Gastroesophageal sphincter (tissue), 4 donors: ENCODE measurements around the gene PDZD2. TPM values are rescaled to one million over a fixed set of nuclear protein-coding genes. Genes with fewer than 3 reads are reported as not detected.

Experiments
- ATAC-seq: fragments of 150-250 bp; one replicate; pipeline ENCODE4 v1.9.1; 2016; ENCODE audit warnings: mild to moderate bottlenecking, moderate library complexity
- H3K27ac ChIP-seq, 4 donors: fragments of 200-600 bp; sonication (generic) in 3 of 4; 1 replicate in 3 of 4; 2 replicates in 1 of 4; pipeline ENCODE4 v1.5.1; 2016 to 2019
- H3K27me3 ChIP-seq: fragments of 200-600 bp; sonication (generic); one replicate; pipeline ENCODE4 v1.5.1; 2019
- H3K36me3 ChIP-seq, 2 donors: fragments of 200-600 bp; sonication (generic); one replicate each; pipeline ENCODE4 v1.5.1; 2019; ENCODE audit warnings: control low read depth in 1 of 2
- H3K4me1 ChIP-seq, 3 donors: fragments of 200-600 bp; sonication (generic); 1 replicate in 2 of 3; 2 replicates in 1 of 3; pipeline ENCODE4 v1.5.1; 2016 to 2019; ENCODE audit warnings: control low read depth in 2 of 3
- H3K4me3 ChIP-seq, 2 donors: fragments of 200-600 bp; sonication (generic); one replicate each; pipeline ENCODE4 v1.5.1; 2019; ENCODE audit warnings: mild to moderate bottlenecking in 1 of 2, moderate library complexity in 1 of 2
- H3K9me3 ChIP-seq, 3 donors: fragments of 200-600 bp; sonication (generic); one replicate each; pipeline ENCODE4 v1.5.1; 2017 to 2019; ENCODE audit warnings: control low read depth in 2 of 3
- EP300 ChIP-seq: sonication (generic); formaldehyde crosslinking; IDR thresholded peaks from one replicate; pipeline ENCODE4 v1.6.1; 2017; ENCODE audit warnings: antibody characterized with exemption, mild to moderate bottlenecking
- POLR2A ChIP-seq, 2 donors: fragments of 450-650 bp; IDR thresholded peaks; one replicate each; pipeline ENCODE4 v1.6.1; 2017; ENCODE audit warnings: antibody characterized with exemption in 2 of 2, mild to moderate bottlenecking in 2 of 2, moderate library complexity in 1 of 2
- POLR2AphosphoS5 ChIP-seq: sonication (generic); formaldehyde crosslinking; IDR thresholded peaks from one replicate; pipeline ENCODE4 v1.6.1; 2017; ENCODE audit warnings: antibody characterized with exemption
- WGBS, 2 donors: methylation state at CpG; one replicate each; pipeline ENCODE4 v1.1.5; 2018; ENCODE audit warnings: low coverage in 1 of 2; 5-methylcytosine and 5-hydroxymethylcytosine counted together
- total RNA-seq, 4 donors: library from RNA; depleted of rRNA; stranded (reverse); fragments of >200 nt; gene quantifications; one replicate each; pipeline ENCODE4 v1.1.0, GENCODE V29; 2016
- TF ChIP-seq, protein P1 (sequence below), 4 experiments: fragments of 200-600 bp in 2 of 4; fragments of 450-650 bp in 2 of 4; sonication (generic) in 1 of 4; IDR thresholded peaks; one replicate each; pipeline ENCODE4 v1.5.1; 2017 to 2019; ENCODE audit warnings: antibody characterized with exemption in 4 of 4, mild to moderate bottlenecking in 2 of 4, moderate library complexity in 2 of 4

Gene PDZD2
- total RNA-seq, 4 donors from 2014 or later = 8.6 to 19.4 (median 14.0) TPM

DNA sequence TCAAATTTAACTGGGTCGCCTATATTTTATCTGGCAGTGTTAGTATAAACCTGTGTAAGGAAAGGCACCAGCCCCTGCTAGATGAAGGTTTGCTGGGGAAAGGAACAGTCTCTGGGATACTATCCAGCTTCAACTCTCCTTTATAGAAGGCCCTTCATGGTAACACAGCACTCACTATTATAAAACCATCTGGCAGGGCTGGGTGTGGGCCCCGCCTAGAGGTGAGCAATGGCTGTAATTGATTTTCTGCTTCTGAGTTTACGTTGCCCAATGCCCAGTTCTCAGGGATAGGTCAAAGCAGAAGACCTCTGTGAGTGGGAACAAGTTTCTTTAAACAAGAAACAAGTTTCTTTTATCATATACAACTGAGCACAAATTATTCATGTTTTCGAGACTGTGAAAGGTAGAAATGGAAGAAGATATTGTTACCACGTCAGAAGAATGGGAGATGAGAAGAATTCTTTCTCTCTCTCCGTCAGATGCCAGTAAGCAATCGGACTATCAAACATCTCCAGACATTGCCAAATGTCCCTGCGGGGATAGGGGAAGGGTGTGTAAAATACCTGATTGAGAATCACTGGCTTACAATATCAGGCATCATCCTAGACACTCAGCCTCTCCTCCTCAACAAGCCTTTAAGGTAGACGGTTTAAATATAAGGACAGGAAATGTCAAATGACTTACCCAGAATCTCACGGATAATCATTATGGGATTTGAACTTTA, 205.9 kb downstream of the PDZD2 start:
- no peak for ATAC-seq
- Histone ChIP-seq H3K27me3 (no peaks in the 10 kb centered on the region), H3K4me1 (no peaks in the 10 kb centered on the region), H3K4me3 (no peak overlapping the region), H3K36me3 (no peaks in the 10 kb centered on the region), H3K9me3 (no peaks in the 10 kb centered on the region), H3K27ac (no peak overlapping the region)
- WGBS, 2 donors = 70 to 72% methylated on average over 10 of the region's 10 CpGs
- no peak for TF ChIP-seq POLR2A (IDR thresholded peaks at IDR 0.05)
- no peak for TF ChIP-seq EP300
- TF ChIP-seq, protein P1, sequence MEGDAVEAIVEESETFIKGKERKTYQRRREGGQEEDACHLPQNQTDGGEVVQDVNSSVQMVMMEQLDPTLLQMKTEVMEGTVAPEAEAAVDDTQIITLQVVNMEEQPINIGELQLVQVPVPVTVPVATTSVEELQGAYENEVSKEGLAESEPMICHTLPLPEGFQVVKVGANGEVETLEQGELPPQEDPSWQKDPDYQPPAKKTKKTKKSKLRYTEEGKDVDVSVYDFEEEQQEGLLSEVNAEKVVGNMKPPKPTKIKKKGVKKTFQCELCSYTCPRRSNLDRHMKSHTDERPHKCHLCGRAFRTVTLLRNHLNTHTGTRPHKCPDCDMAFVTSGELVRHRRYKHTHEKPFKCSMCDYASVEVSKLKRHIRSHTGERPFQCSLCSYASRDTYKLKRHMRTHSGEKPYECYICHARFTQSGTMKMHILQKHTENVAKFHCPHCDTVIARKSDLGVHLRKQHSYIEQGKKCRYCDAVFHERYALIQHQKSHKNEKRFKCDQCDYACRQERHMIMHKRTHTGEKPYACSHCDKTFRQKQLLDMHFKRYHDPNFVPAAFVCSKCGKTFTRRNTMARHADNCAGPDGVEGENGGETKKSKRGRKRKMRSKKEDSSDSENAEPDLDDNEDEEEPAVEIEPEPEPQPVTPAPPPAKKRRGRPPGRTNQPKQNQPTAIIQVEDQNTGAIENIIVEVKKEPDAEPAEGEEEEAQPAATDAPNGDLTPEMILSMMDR (IDR thresholded peaks at IDR 0.05) = no peak
- no peak for TF ChIP-seq POLR2AphosphoS5

DNA sequence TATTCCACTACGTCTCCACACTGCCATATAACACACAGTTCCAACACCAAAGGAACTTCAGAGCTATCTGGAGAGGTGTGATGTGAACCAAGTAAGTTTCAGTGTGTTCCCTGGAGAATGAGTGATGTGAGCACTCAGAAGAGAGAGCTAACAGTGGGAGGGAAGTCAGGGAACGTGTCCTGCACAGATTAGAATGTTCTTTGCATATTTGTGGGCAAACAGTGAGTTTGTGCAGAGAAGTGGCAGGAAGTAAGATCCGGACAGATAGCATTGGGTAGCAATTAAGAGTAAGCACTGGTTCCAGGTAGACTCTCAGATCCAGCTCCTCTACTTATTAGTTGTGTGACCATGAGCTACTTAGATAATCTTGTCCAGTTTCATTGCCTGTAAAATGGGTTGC, 206.4 kb downstream of the PDZD2 start:
- H3K4me3 ChIP-seq = no peak overlapping the region
- H3K27ac ChIP-seq = no peak overlapping the region
- no peaks in the 10 kb centered on the region for H3K36me3 ChIP-seq
- WGBS, 2 donors = 74 to 76% methylated on average over 3 of the region's 3 CpGs
- no peaks in the 10 kb centered on the region for H3K4me1 ChIP-seq
- no peak for TF ChIP-seq POLR2AphosphoS5
- TF ChIP-seq, protein P1 (IDR thresholded peaks at IDR 0.05) = no peak
- TF ChIP-seq EP300 = no peak
- no peak for TF ChIP-seq POLR2A (IDR thresholded peaks at IDR 0.05)
- no peak for ATAC-seq
- no peaks in the 10 kb centered on the region for H3K27me3 ChIP-seq
- H3K9me3 ChIP-seq = no peaks in the 10 kb centered on the region

DNA sequence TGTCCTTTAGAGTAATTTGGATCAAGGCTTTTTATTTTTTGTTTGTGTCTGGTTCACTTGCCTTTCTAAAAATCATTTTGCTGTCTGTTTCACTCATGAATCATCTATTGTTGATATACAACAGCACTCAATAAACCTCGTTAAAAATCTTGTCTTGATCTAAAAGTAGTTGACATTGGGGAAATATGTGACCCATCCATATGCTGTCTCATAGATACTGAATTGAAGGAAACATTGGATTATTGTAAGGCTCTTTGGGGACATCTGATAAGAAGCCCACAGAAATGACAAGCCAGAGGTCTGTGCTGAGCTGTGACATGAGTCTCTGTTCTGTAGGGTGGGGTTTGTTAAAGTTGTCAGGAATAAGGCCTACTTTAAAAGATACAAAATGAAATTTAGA, 208.0 kb downstream of the PDZD2 start:
- WGBS, 2 donors = 60 to 80% methylated on average over 1 of the region's 1 CpG
- Histone ChIP-seq H3K36me3 (no peaks in the 10 kb centered on the region), H3K4me3 (no peak overlapping the region), H3K27ac (no peak overlapping the region), H3K9me3 (no peaks in the 10 kb centered on the region), H3K27me3 (no peaks in the 10 kb centered on the region), H3K4me1 (no peaks in the 10 kb centered on the region)
- no peak for TF ChIP-seq POLR2AphosphoS5
- no peak for TF ChIP-seq EP300
- TF ChIP-seq POLR2A (IDR thresholded peaks at IDR 0.05) = no peak
- TF ChIP-seq, protein P1 (IDR thresholded peaks at IDR 0.05) = no peak
- ATAC-seq = no peak

DNA sequence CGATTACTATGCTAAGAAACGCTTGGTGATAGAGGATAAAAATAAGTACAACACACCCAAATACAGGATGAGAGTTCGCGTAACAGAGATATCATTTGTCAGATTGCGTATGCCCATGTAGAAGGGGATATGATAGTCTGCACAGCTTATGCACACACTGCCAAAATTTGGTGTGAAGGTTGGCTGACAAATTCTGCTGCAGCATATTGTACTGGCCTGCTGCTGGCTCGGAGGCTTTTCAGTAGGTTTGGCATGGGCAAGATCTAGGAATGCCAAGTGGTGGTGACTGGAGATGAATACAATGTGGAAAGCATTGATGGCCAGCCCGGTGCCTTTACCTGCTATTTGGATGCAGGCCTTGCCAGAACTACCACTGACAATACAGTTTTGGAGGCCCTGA, 208.4 kb downstream of the PDZD2 start:
- Histone ChIP-seq H3K4me1 (no peaks in the 10 kb centered on the region), H3K27me3 (no peaks in the 10 kb centered on the region), H3K27ac (no peak overlapping the region), H3K9me3 (no peaks in the 10 kb centered on the region), H3K4me3 (no peak overlapping the region), H3K36me3 (no peaks in the 10 kb centered on the region)
- TF ChIP-seq POLR2A (IDR thresholded peaks at IDR 0.05) (no peak), POLR2AphosphoS5 (no peak), EP300 (no peak)
- TF ChIP-seq, protein P1 (IDR thresholded peaks at IDR 0.05) = no peak
- 86 to 87% methylated on average over 6 to 7 of the region's 7 CpGs for WGBS, 2 donors
- no peak for ATAC-seq

DNA sequence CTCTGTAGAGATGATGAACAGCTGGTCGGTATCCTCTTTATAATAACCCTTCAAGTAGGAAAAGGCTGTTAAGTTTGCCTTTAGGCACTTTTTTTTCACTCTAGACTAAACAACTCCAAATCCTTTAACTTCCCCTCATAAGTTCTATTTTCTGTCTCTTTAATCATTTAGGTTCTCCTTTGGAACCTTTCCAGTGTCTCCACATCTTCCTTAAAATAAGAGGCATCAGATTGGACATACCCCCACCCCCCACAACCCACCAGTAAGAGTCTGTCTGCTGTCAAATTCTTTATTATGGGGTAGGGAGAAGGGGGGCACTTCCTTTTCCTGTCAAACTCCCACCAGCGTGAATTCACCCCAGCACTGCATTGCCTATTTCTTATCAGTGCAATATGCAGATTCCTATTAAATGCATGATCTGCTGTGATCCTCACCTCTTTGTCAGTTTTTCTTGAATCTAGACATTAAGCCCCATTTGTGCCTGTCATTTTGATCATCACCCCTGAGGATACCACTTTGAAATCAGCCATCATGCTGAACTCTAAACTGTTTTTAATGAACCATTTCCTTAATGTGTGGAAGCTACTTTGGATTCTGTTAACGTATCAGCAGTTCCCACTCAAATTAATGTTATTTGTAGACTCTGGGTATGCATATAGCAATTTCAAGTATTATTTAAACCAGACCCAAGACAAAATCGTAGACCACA, 212.2 kb downstream of the PDZD2 start:
- Histone ChIP-seq H3K27ac (no peak overlapping the region), H3K36me3 (no peaks in the 10 kb centered on the region), H3K4me1 (peaks cover 0 to 28% (median 6%) of the 10 kb centered on the region in 3 donors), H3K27me3 (peaks cover 24% of the 10 kb centered on the region), H3K4me3 (no peak overlapping the region), H3K9me3 (no peaks in the 10 kb centered on the region)
- no peak for TF ChIP-seq POLR2AphosphoS5
- TF ChIP-seq, protein P1 (IDR thresholded peaks at IDR 0.05) = no peak
- TF ChIP-seq EP300 = no peak
- no peak for TF ChIP-seq POLR2A (IDR thresholded peaks at IDR 0.05)
- no peak for ATAC-seq
- 52 to 53% methylated on average over 4 of the region's 4 CpGs for WGBS, 2 donors
